ENCODE measurements around the gene COBLL1.

The COBLL1 gene

DNA sequence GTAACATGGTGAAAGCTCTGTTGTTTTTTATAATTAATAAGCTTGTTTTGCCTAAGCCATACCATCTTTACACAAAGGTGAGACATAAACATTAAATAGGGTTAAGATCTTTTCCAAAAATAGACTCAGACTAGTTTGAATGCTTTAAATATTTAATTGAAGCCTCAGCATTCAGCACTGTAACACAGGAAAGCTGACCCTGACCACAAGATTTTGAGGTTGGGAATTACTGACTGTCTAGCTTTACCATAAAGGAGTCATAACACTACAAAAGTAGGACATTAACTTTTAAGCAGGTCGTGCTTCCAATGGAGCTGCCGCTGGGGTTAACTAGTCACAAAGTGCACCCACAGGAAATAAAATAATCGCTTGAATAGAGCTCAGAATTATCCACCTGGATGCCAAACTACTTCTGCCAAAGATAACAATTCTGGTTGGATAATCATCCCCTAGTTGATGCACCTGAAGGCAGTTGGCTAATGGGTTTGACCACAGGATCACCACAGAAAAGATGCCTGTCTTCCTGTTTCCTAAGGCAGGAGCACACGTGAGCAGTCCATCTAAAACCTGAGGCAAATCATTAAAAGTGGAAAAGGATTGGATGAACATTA lies 106.2 kb downstream of the COBLL1 start:
- DNase-seq (ENCODE audit: low read depth), result no peak
- no peak for TF ChIP-seq CTCF (conservative IDR thresholded peaks at IDR 0.05; ENCODE audit: low read length)

DNA sequence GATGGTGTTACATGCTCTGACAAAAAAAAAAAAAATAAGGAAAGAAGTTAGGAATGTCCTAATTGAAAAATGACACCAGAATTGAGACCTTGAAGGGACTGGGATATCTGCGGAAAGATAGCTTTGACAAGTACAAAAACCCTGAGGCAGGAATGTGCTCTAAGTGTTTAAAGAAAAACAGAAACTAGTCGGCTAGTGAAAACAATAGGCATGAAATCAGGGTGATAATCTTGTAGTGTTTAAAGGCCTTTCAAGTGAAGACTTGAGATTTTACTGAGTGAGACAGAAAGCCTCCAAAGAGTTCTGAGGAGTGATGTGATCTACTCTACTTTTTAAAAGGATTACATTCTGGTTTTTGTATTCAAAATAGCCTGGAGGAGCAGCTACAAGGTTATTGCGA lies 107.4 kb downstream of the COBLL1 start:
- H3K4me3 ChIP-seq (ENCODE audit: low read length), result no peak overlapping the region
- no peak for DNase-seq (ENCODE audit: low read depth)
- TF ChIP-seq CTCF (conservative IDR thresholded peaks at IDR 0.05; ENCODE audit: low read length), result no peak

More for the DNA sequence above, 106.2 kb downstream of the COBLL1 start:
- H3K4me3 ChIP-seq (ENCODE audit: low read length), result no peak overlapping the region

- no peak for DNase-seq (ENCODE audit: low read depth)
- H3K4me3 ChIP-seq (ENCODE audit: low read length), result no peak overlapping the region
- TF ChIP-seq CTCF (conservative IDR thresholded peaks at IDR 0.05; ENCODE audit: low read length), result no peak
Observed at GRCh38 chr2:164725542-164725941, 116.1 kb downstream of the COBLL1 start.

GRCh38 chr2:164722616-164723338 lies 118.8 kb downstream of the COBLL1 start:
- TF ChIP-seq CTCF (conservative IDR thresholded peaks at IDR 0.05; ENCODE audit: low read length), result no peak
- no peak for DNase-seq (ENCODE audit: low read depth)
- no peak overlapping the region for H3K4me3 ChIP-seq (ENCODE audit: low read length)

- no peak overlapping the region for H3K4me3 ChIP-seq (ENCODE audit: low read length)
- DNase-seq (ENCODE audit: low read depth), result no peak
Observed at GRCh38 chr2:164721430-164721829, 120.2 kb downstream of the COBLL1 start.

DNA sequence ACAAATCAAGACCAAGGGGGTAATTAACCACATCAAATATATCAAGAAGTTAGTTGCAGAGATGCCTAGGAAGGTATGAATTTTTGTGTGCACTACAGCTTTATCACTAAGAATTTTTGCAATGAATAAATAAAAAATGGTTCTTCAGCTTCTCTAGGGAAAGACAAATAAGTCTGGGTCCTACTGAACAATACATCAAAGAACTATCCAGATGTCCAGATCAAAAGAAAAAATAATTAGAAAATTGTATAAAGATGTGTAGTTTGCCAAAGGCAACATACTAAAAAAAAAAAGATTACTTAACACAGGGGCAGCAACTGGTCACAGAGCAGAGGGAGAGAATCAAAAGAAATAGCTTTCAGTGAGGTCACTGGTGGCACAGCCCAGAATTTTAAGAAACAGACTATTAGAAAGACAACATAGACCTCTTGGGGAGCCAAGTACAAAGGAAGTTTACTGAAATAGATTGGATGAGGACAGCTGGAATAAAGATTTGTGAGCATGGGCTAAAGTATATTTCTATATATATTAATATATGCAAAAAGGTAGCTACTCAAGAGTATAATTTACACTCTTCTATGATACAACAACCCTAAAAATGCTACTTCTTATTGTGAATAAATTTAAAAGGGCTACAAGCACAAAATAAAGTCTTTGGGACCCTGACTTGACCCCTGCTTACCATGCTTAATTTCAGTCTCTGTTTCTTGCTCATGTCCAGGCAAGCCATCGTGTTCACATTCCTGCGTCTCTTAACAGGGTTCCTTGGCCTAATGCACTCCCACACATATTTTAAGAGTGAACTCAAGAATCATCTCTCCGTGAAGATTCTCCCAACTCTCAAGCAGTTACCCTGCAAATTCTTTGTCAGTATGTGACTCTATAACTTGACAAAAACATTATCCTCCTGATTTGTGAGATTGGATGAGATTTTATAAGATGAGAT lies 121.4 kb downstream of the COBLL1 start:
- peak; percentile 63 for DNase-seq (ENCODE audit: low read depth)
- TF ChIP-seq CTCF (conservative IDR thresholded peaks at IDR 0.05; ENCODE audit: low read length), result no peak
- no peak overlapping the region for H3K4me3 ChIP-seq (ENCODE audit: low read length)

More at GRCh38 chr2:164721430-164721829, 120.2 kb downstream of the COBLL1 start:
- TF ChIP-seq CTCF (conservative IDR thresholded peaks at IDR 0.05; ENCODE audit: low read length), result no peak

Measured in AG10803 (cell line).